Ovary (tissue), 3 donors: ENCODE results near the gene TAS2R31.

Source experiments
- EP300 ChIP-seq: sonication (generic); formaldehyde crosslinking; IDR thresholded peaks from one replicate; pipeline ENCODE4 v1.6.1; 2017; ENCODE audit warnings: antibody characterized with exemption
- POLR2A ChIP-seq: fragments of 450-650 bp; IDR thresholded peaks from one replicate; pipeline ENCODE4 v1.6.1; 2017; ENCODE audit warnings: antibody characterized with exemption, mild to moderate bottlenecking, moderate library complexity
- TF ChIP-seq, protein P1 (sequence below), 3 donors: fragments of 450-650 bp in 2 of 3; fragments of 200-600 bp in 1 of 3; IDR thresholded peaks; one replicate each; pipeline versions ENCODE4 v1.5.1 to v1.8.0; 2016 to 2022; ENCODE audit warnings: antibody characterized with exemption in 3 of 3, mild to moderate bottlenecking in 1 of 3
- donor health status: DM: no; HTN: no; CAD: no.

DNA sequence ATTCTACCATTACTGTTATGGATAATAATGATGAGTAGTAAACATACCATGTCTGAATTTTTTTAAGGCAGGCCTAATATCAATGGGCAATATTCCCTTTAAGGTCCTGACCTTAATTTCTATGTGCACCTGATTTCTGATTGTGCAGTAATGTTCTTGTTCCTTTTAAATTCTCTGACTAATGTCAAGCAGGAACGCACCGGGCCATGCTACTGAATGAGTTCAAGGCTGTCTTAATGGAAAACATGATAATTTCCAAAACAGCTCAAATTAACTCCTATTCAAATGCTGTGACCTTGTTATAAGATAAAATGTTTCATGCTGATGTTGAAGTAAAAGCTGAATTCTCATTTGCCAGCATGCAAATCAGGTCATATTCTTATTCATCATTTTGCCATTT is 24.1 kb upstream of the TAS2R31 start:
- no peak for TF ChIP-seq POLR2A
- TF ChIP-seq, protein P1, sequence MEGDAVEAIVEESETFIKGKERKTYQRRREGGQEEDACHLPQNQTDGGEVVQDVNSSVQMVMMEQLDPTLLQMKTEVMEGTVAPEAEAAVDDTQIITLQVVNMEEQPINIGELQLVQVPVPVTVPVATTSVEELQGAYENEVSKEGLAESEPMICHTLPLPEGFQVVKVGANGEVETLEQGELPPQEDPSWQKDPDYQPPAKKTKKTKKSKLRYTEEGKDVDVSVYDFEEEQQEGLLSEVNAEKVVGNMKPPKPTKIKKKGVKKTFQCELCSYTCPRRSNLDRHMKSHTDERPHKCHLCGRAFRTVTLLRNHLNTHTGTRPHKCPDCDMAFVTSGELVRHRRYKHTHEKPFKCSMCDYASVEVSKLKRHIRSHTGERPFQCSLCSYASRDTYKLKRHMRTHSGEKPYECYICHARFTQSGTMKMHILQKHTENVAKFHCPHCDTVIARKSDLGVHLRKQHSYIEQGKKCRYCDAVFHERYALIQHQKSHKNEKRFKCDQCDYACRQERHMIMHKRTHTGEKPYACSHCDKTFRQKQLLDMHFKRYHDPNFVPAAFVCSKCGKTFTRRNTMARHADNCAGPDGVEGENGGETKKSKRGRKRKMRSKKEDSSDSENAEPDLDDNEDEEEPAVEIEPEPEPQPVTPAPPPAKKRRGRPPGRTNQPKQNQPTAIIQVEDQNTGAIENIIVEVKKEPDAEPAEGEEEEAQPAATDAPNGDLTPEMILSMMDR (IDR thresholded peaks at IDR 0.05): no peak
- no peak for TF ChIP-seq EP300
